Duodenal mucosa (tissue), 2 donors: ENCODE results near the gene GRIK2.

Experiments
- H3K27ac ChIP-seq: one replicate; pipeline ENCODE4 v1.7.0; 2013; ENCODE audit warnings: low read depth, low read length
- H3K27me3 ChIP-seq, 2 donors: one replicate each; pipeline ENCODE4 v1.7.0; 2013; ENCODE audit warnings: low read length in 2 of 2, control low read depth in 1 of 2; ENCODE audit not compliant: insufficient read depth in 2 of 2, control insufficient read depth in 1 of 2
- H3K36me3 ChIP-seq, 2 donors: one replicate each; pipeline ENCODE4 v1.7.0; 2013; ENCODE audit warnings: low read length in 2 of 2, control low read depth in 1 of 2; ENCODE audit not compliant: insufficient read depth in 2 of 2, control insufficient read depth in 1 of 2
- H3K4me1 ChIP-seq, 2 donors: one replicate each; pipeline ENCODE4 v1.7.0; 2013; ENCODE audit warnings: low read length in 2 of 2, control low read depth in 1 of 2; ENCODE audit not compliant: insufficient read depth in 2 of 2, control insufficient read depth in 1 of 2
- H3K4me3 ChIP-seq, 2 donors: one replicate each; pipeline ENCODE4 v1.7.0; 2013; ENCODE audit warnings: low read length in 2 of 2, low read depth in 1 of 2
- H3K9ac ChIP-seq, 2 donors: one replicate each; pipeline ENCODE4 v1.7.0; 2013; ENCODE audit warnings: low read length in 2 of 2, low read depth in 1 of 2
- H3K9me3 ChIP-seq, 2 donors: one replicate each; pipeline ENCODE4 v1.7.0; 2013; ENCODE audit warnings: low read length in 2 of 2, control low read depth in 1 of 2; ENCODE audit not compliant: control insufficient read depth in 1 of 2

Gene GRIK2

DNA sequence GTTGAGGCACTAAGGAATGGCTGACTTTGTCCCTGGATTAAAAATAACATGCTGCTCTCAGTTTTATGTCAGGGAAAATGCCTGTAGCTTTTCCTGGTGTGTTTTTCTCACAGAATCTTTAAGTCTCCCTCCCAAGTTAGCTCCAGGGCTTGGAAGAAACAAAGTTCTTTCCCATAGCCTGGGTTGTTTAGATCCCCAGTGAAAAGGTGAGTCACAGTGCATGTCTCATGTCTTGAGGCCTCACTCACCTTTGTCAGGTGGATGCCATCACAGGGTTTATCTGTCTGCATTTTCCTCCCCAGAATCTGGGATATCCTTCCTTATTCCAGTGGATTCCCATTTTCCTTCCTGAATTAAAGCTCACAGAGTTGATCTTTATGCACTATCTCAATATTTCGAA lies 722.4 kb downstream of the GRIK2 start:
- H3K27ac ChIP-seq: no peak overlapping the region
- no peak overlapping the region for H3K9ac ChIP-seq
- H3K4me1 ChIP-seq: no peaks in the 10 kb centered on the region
- no peaks in the 10 kb centered on the region for H3K36me3 ChIP-seq
- H3K4me3 ChIP-seq: no peak overlapping the region
- H3K9me3 ChIP-seq: peaks cover 0 to 14% of the 10 kb centered on the region in 2 donors
- H3K27me3 ChIP-seq: no peaks in the 10 kb centered on the region

DNA sequence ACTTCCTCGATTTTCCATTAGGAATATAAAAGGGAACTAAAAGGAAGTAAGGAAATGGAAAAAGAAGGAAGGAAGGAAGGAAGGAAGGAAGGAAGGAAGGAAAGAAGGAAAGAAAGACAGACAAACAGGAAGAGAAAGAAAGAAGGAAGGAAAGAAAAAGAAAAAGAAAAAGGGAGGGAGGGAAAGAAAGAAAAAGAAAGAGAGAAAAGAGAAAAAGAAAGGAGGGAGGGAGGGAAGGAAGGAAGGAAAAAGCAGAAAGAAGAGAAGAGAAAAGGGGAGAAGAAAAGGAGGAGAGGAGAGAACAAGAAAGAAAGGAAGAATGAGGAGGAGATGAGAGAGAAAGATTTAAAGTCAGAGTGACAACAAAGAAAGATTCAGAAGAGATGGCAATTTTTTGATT lies 724.5 kb downstream of the GRIK2 start:
- no peaks in the 10 kb centered on the region for H3K4me1 ChIP-seq
- H3K27me3 ChIP-seq: no peaks in the 10 kb centered on the region
- H3K9me3 ChIP-seq: peaks cover 0 to 14% of the 10 kb centered on the region in 2 donors
- no peak overlapping the region for H3K4me3 ChIP-seq
- no peak overlapping the region for H3K9ac ChIP-seq
- no peaks in the 10 kb centered on the region for H3K36me3 ChIP-seq
- no peak overlapping the region for H3K27ac ChIP-seq
